H9 (cell line): ENCODE results near the gene MAML1. TPM values are rescaled to one million over a fixed set of nuclear protein-coding genes. Genes with fewer than 3 reads are reported as not detected.
A peak's percentile ranks its signal among the peaks of the same experiment; 100 is the strongest.

Experiments
- DNase-seq: peaks from one replicate; pipeline ENCODE4 v3.0.0-alpha.2; 2017
- H2AFZ ChIP-seq: one replicate; pipeline ENCODE4 v1.6.1; 2013; ENCODE audit warnings: mild to moderate bottlenecking, low read length, control low read depth, moderate library complexity
- H2AK5ac ChIP-seq: 2 replicates; pipeline ENCODE4 v1.6.1; 2013; ENCODE audit warnings: low read length, control low read depth, mixed read lengths; ENCODE audit not compliant: insufficient read length
- H2BK120ac ChIP-seq: one replicate; pipeline ENCODE4 v1.6.1; 2013; ENCODE audit warnings: low read depth, mild to moderate bottlenecking, low read length, control low read depth, inconsistent platforms; ENCODE audit not compliant: poor library complexity, severe bottlenecking
- H2BK12ac ChIP-seq: 2 replicates; pipeline ENCODE4 v1.6.1; 2013; ENCODE audit warnings: low read length, control low read depth, mixed read lengths, low read depth; ENCODE audit not compliant: insufficient read length
- H2BK15ac ChIP-seq: 2 replicates; pipeline ENCODE4 v1.6.1; 2013; ENCODE audit warnings: low read depth, low read length, control low read depth
- H2BK20ac ChIP-seq: one replicate; pipeline ENCODE4 v1.6.1; 2013; ENCODE audit warnings: low read depth, mild to moderate bottlenecking, low read length, control low read depth, inconsistent platforms; ENCODE audit not compliant: poor library complexity, severe bottlenecking
- H2BK5ac ChIP-seq: 2 replicates; pipeline ENCODE4 v1.6.1; 2013; ENCODE audit warnings: low read length, control low read depth, mixed read lengths; ENCODE audit not compliant: insufficient read length
- H3K14ac ChIP-seq: 2 replicates; pipeline ENCODE4 v1.6.1; 2013; ENCODE audit warnings: low read length, control low read depth; ENCODE audit not compliant: insufficient read depth
- H3K18ac ChIP-seq: 2 replicates; pipeline ENCODE4 v1.6.1; 2013; ENCODE audit warnings: low read depth, mild to moderate bottlenecking, mixed read lengths, low read length, control low read depth; ENCODE audit not compliant: insufficient read length
- H3K23ac ChIP-seq: 2 replicates; pipeline ENCODE4 v1.6.1; 2013; ENCODE audit warnings: low read length, control low read depth, mixed read lengths, low read depth; ENCODE audit not compliant: insufficient read length
- H3K23me2 ChIP-seq: 2 replicates; pipeline ENCODE4 v1.6.1; 2013; ENCODE audit warnings: low read depth, mild to moderate bottlenecking, mixed read lengths, low read length, control low read depth; ENCODE audit not compliant: insufficient read length, poor library complexity, severe bottlenecking
- H3K27ac ChIP-seq: 2 replicates; pipeline ENCODE4 v1.5.1; 2013; ENCODE audit warnings: low read length, control low read depth, mixed read lengths, low read depth; ENCODE audit not compliant: insufficient read length
- H3K27me3 ChIP-seq: 2 replicates; pipeline ENCODE4 v1.6.1; 2013; ENCODE audit warnings: low read length, control low read depth, inconsistent platforms; ENCODE audit not compliant: insufficient read depth
- H3K4ac ChIP-seq: 2 replicates; pipeline ENCODE4 v1.6.1; 2013; ENCODE audit warnings: low read depth, mild to moderate bottlenecking, control low read depth, inconsistent platforms, low read length, moderate library complexity
- H3K4me1 ChIP-seq: 2 replicates; pipeline ENCODE4 v1.6.1; 2013; ENCODE audit warnings: low read length, control low read depth, inconsistent platforms; ENCODE audit not compliant: insufficient read depth
- H3K4me2 ChIP-seq: 2 replicates; pipeline ENCODE4 v1.6.1; 2013; ENCODE audit warnings: low read length, control low read depth, mixed read lengths; ENCODE audit not compliant: insufficient read length, insufficient read depth
- H3K56ac ChIP-seq: 2 replicates; pipeline ENCODE4 v1.6.1; 2013; ENCODE audit warnings: low read depth, mild to moderate bottlenecking, mixed read lengths, low read length, control low read depth; ENCODE audit not compliant: insufficient read length
- H3K79me1 ChIP-seq: 2 replicates; pipeline ENCODE4 v1.6.1; 2013; ENCODE audit warnings: low read depth, mild to moderate bottlenecking, moderate library complexity, low read length, control low read depth, inconsistent platforms; ENCODE audit not compliant: insufficient read depth, poor library complexity, severe bottlenecking
- H3K79me2 ChIP-seq: 2 replicates; pipeline ENCODE4 v1.6.1; 2013; ENCODE audit warnings: low read length, control low read depth, inconsistent platforms; ENCODE audit not compliant: insufficient read depth
- H3K9ac ChIP-seq: 2 replicates; pipeline ENCODE4 v1.6.1; 2013; ENCODE audit warnings: low read length, control low read depth, mixed read lengths; ENCODE audit not compliant: insufficient read length; ENCODE audit errors: extremely low read depth
- H3K9me3 ChIP-seq: one replicate; pipeline ENCODE4 v1.6.1; 2013; ENCODE audit warnings: low read depth, low read length, inconsistent platforms; ENCODE audit not compliant: control insufficient read depth
- H3T11ph ChIP-seq: one replicate; pipeline ENCODE4 v1.6.1; 2013; ENCODE audit warnings: mild to moderate bottlenecking, low read length, control low read depth, inconsistent platforms
- H4K20me1 ChIP-seq: one replicate; pipeline ENCODE4 v1.6.1; 2013; ENCODE audit not compliant: control insufficient read depth, insufficient read length, insufficient read depth
- H4K5ac ChIP-seq: 2 replicates; pipeline ENCODE4 v1.6.1; 2013; ENCODE audit warnings: low read depth, mild to moderate bottlenecking, mixed read lengths, low read length, control low read depth; ENCODE audit not compliant: insufficient read length
- H4K8ac ChIP-seq: replicated peaks from 2 replicates; pipeline ENCODE4 v1.6.1; 2013; ENCODE audit warnings: low read length, control low read depth, mixed read lengths, low read depth; ENCODE audit not compliant: insufficient read length
- H4K91ac ChIP-seq: 2 replicates; pipeline ENCODE4 v1.6.1; 2013; ENCODE audit warnings: low read depth, mild to moderate bottlenecking, moderate library complexity, mixed read lengths, low read length, control low read depth; ENCODE audit not compliant: insufficient read length
- H3K27ac Mint-ChIP-seq, 3 experiments: 2 replicates in 2 of 3; 3 replicates in 1 of 3; pipeline ENCODE4 v1.8.0; 2020 to 2021; ENCODE audit warnings: mixed read lengths in 3 of 3, mild to moderate bottlenecking in 1 of 3, moderate library complexity in 1 of 3
- H3K27me3 Mint-ChIP-seq: 2 replicates; pipeline ENCODE4 v1.8.0; 2021; ENCODE audit warnings: low read depth, mild to moderate bottlenecking, moderate library complexity, mixed read lengths
- H3K36me3 Mint-ChIP-seq, 3 experiments: 2 replicates in 2 of 3; 3 replicates in 1 of 3; pipeline ENCODE4 v1.8.0; 2020 to 2021; ENCODE audit warnings: low read depth in 3 of 3, mixed read lengths in 3 of 3; ENCODE audit not compliant: insufficient read depth in 1 of 3
- H3K4me1 Mint-ChIP-seq, 2 experiments: 2 replicates each; pipeline ENCODE4 v1.8.0; 2020; ENCODE audit warnings: mixed read lengths in 2 of 2
- H3K4me3 Mint-ChIP-seq, 2 experiments: 2 replicates in 1 of 2; 3 replicates in 1 of 2; pipeline ENCODE4 v1.8.0; 2020 to 2021; ENCODE audit warnings: mild to moderate bottlenecking in 2 of 2, mixed read lengths in 2 of 2, moderate library complexity in 1 of 2
- H3K9me3 Mint-ChIP-seq, 2 experiments: 2 replicates in 1 of 2; 3 replicates in 1 of 2; pipeline ENCODE4 v1.8.0; 2020; ENCODE audit warnings: mild to moderate bottlenecking in 2 of 2, mixed read lengths in 2 of 2, moderate library complexity in 1 of 2
- CTCF ChIP-seq: fragments of 200-600 bp; sonication (generic); conservative IDR thresholded peaks from 3 replicates; pipeline ENCODE4 v1.8.0; 2021; ENCODE audit warnings: antibody characterized with exemption, mild to moderate bottlenecking
- WGBS: extraction: QIAGEN DNeasy Blood & Tissue Kit; methylation state at CpG from one replicate; pipeline ENCODE4 v1.1.7; 2013; ENCODE audit warnings: missing lambda C conversion rate, low lambda C conversion rate, mixed read lengths; ENCODE audit not compliant: insufficient read length; ENCODE audit errors: extremely low coverage; 5-methylcytosine and 5-hydroxymethylcytosine counted together
- total RNA-seq: library from RNA; stranded (reverse); gene quantifications from 2 replicates; pipeline ENCODE4 v1.2.1, GENCODE V29; 2021

Gene MAML1
- total RNA-seq, 1 experiment from 2014 or later = 50.8 TPM

- Histone ChIP-seq H3K4me2 (no peak overlapping the region), H3K23ac (no peak overlapping the region), H4K20me1 (peaks cover 2% of the 10 kb centered on the region), H2AFZ (no peak overlapping the region), H3K9ac (no peak overlapping the region), H3K23me2 (no peaks in the 10 kb centered on the region), H3K27ac (no peak overlapping the region), H3K79me2 (peaks cover 5% of the 10 kb centered on the region; the same call in 1 of the 2 replicates), H3K79me1 (peaks cover 11% of the 10 kb centered on the region), H3K56ac (no peak overlapping the region), H3K4me1 (no peaks in the 10 kb centered on the region), H4K91ac (no peak overlapping the region), H3K18ac (no peak overlapping the region), H2BK20ac (no peak overlapping the region), H2BK5ac (no peak overlapping the region), H2BK120ac (no peak overlapping the region), H2BK12ac (no peak overlapping the region), H3K27me3 (no peaks in the 10 kb centered on the region), H3K9me3 (no peaks in the 10 kb centered on the region), H2AK5ac (no peak overlapping the region), H3T11ph (no peak overlapping the region), H4K8ac (no peak overlapping the region), H3K4ac (no peak overlapping the region), H4K5ac (no peak overlapping the region), H2BK15ac (no peak overlapping the region), H3K14ac (no peak overlapping the region)
- no peak for DNase-seq
- WGBS = no CpG with 5 or more reads among the region's 9 CpGs
- no peak overlapping the region for H3K4me3 Mint-ChIP-seq
- H3K27me3 Mint-ChIP-seq = no peaks in the 10 kb centered on the region
- H3K4me1 Mint-ChIP-seq = peaks cover 17 to 20% of the 10 kb centered on the region in 2 experiments
- peak overlapping the region in 1 of 3 experiments; percentile 41; a peak in 2 of 7 replicates for H3K27ac Mint-ChIP-seq
- H3K9me3 Mint-ChIP-seq = no peaks in the 10 kb centered on the region
- H3K36me3 Mint-ChIP-seq = peaks cover 41 to 73% (median 71%) of the 10 kb centered on the region in 3 experiments; a peak in 6 of 7 replicates
- no peak for TF ChIP-seq CTCF
These were observed 35.0 kb downstream of the MAML1 start for GRCh38 chr5:179767496-179768100.
